CD4-positive, alpha-beta T cell treated with Interferon gamma for 1 hour (primary cell): ENCODE data around the gene PML.

Experiments
- DNase-seq: peaks from one replicate; pipeline ENCODE4 v3.0.0-alpha.2; 2020

PML gene

DNA sequence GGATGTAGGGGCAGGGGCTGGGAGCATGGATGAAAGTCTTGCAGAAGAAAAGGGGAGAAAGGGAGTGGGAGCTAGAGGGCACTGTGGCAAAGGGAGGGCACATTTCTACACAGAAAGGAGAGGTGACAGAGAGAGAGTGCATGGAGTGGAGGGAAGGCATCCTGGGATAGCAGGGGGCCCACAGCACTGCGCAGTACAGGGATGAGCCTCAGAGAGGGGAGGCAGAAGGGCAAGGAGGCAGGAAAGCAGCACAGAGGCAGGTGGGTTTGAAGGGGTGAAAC lies 7.8 kb upstream of the PML start:
- DNase-seq: no peak

DNA sequence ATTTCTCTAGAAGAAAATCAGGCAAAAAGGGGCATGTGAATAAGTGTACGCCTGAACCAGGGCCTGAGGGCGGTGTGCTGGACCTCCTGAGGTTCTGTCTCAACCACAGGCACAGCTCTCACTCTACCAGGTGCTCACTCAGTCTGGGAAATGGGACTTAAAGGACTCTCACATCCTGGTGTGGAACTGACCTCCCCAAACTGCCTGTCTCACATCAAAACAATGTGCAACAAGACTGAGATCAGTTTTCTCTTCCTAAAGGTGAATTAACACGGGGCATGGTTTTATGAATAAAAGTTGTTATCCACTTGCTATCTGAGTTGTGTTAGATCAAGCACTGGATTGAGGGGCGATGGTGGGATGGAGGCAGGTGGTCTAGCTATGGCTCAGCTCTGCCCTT lies 7.3 kb upstream of the PML start:
- no peak for DNase-seq

DNA sequence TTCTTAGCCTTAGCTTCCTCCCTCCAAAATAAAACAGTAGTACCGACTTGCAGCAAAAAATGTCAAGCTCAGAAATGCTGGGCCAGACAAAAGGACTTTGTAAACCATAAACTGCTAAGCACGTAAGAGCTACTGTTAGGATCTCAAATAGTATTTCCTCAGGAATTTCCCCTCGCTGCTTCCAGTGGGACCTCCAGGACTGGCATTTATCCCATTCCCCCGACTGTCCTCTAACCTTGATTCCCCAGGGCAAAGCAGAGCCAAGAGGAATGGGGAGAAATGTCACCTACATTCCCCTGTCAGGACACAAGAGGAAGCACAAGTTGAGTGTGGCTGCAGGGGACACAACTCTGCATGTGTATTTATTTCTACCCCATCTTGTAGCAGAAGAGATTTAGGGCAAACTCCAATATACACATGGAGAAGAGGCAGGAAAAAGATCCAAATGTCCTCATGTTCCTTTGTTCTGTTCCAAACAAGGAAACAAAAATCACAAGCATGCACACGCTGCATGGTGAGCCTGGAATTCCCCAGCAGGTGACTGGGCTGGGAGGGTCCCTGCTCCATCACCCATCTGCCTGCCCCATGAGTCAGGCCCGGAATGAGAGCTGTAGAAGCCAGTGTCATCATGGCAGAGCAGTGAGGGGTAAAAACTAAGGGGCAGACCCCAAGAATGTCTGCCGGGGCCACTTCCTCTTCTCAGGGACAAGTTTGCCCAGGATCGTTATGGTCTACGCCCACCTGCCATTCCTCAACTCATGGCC lies 6.7 kb upstream of the PML start:
- DNase-seq: no peak

DNA sequence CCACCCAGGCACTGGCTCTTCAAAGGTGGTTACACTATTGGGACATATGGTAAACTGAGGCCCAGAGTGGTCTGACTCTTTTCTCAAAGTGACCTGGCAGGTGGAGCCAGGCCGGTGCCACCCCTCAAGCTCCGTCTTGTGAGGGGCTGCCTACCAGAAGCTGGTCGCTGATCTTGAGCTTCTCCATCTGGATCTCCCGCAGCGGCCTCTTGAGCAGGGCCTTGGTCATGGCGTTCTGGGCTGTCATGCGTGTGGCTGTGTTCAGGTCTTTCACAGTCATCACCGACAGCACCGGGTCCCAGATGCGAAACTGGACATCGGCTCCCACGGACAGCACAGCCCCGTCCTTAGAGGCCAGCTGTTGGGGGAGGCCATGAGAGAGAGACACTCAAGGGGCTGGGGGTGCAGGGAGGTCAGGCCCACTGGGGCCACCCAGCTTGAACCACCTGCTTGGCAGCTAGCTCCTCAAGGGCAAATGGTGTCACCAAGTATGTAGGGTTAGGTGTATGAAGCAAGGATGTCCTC lies 6.0 kb upstream of the PML start:
- no peak for DNase-seq

DNA sequence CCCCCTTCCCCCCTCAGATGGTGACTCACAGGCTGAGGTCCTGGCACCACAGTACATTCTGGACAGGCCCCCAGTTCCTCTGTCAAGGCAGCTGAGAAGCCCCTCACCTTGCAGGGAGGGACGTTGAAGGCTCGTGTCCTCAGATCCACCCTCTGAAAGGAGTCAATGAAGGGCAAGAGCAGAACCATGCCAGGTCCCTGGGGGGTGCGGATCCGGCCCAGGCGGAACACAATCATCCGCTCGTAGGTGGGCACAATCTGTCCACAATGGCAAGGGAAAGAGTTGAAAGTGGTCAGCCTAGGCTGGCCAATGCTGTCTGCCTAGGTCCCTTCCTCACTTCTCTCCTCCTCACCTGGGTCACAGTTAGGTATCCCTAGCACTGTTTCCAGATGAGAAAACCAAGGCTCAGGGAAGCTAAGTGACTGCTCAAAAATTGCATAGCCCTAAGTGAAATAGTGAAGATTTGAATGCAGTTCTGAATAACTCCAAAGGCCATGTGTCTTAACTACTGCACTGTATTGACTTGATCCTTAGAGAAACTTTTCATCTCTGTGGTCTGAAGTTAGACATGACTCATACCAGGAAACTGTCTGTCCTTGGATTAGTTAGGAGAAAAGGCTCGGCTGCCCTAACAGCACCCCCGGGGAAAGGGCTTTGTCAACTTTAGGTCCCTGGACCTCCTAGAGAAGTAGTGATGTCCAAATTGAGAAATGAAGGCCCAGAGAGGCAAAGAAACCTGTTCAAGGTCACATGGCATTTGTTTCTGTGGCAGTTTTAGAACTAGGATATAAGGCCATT lies 5.3 kb upstream of the PML start:
- DNase-seq: no peak

DNA sequence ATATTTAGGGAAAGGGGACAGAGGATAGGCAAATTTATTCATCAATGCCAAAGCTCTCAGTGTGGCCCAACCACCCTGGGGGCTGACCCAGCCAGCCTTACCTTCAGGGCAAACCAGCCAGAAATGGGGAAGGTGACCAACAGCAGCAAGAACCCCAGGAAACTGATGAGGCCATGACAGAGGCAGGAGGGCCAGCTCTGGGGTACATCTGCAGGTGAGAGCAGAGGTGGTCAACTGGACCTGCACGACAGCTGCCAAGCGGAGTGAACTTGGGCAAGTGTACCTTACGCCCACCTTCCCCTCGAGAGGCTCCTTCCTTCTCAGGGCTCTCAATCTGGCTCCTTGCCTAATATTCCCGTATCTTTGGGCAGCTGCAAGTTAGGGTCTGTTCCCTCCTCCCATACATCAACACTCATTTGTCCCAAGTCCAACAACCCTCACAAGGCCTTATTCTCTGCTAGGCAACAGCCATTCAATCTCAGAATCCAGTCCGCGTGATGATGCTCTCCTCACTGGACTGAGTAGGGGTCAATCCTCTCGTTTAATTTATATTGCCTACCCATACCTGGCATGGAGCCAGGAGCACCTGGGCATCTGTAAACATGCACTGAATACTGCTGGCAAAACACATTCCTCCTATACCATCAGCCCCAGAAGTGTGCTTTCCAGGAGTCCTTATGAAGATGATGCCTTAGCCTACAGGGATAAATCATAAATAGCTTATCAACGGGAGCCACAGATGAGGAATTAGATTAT lies 4.1 kb upstream of the PML start:
- no peak for DNase-seq

DNA sequence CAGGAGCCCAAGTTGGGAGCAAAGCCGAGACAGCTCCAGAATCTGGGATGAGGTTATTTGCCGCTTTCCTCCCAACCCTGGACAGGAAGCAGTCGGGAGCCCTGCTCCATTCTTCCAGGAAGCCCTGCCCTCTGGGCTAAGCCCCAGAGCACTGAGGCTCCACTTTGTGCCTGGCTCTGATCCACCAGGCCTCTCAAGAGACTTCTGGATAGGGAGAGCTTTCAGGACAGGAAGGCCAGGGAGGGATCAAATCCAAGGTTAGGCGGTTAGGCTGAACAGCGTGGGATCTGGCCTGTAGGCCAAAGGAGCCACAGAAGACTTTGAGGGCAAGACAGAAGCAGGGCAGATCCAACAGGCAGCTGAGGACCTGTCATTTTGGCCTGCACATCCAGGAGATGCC lies 3.3 kb upstream of the PML start:
- DNase-seq: no peak

DNA sequence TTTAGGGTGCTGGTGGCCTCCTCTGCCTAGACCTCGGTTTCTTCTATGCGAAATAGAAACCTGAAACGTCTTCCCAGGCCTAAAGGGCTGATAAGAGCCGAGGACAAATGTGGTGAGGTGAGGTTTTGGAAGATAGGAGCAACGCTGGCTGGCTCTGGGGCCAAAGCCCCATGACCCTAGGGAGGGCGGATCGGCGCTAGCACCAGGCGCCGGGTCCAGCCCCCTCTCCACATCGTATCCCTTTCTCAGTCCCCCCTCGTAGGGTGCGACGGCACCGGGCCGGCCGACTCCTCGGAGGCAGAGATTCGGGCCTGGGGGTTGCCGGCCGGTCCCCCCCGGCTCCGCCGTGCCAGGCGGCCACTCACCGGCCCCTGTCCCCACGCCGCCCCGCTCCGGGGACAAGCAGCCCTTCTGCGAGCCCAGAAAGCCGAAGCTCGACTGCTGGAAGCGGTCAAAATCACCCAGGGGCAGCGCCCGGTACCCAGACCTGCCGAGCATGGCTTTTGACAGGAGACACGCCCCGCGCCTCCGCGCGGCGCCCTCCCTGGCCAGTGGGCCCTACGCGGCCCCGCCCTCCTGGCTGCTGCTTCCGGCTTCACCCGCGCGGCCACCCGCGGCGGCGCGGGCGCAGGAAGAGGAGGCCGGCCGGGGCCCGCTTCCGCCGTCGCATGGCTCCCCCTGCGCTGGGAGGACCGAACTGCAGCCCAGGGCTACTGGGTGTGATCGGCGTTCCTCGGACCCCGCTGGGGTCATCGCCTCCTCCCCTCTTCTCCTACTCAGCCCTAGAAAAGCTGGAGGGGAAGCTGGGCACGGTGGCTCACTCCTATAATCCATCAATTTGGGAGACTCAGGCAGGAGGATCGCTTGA lies 2.6 kb upstream of the PML start, which contains the start of gene STOML1:
Gene STOML1 (minus strand): TSS at position 570 of the 868 bp plus-strand sequence. CDS start 72 bp downstream, at position 498.
- peak; percentile 92 for DNase-seq

DNA sequence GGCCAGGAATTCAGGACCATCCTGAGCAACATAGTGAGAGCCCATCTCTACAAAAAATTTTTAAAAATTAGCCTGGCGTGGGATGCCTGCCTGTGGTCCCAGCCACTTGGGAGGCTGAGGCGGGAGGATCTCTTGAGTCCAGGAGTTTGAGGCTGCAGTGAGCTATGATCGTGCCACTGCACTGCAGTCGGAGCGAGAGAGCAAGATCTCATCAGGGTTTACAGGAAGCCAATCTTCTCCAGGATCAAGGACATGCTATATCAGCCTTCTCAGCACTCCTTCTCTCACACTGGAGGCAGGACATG lies 2.0 kb upstream of the PML start:
- DNase-seq: no peak

DNA sequence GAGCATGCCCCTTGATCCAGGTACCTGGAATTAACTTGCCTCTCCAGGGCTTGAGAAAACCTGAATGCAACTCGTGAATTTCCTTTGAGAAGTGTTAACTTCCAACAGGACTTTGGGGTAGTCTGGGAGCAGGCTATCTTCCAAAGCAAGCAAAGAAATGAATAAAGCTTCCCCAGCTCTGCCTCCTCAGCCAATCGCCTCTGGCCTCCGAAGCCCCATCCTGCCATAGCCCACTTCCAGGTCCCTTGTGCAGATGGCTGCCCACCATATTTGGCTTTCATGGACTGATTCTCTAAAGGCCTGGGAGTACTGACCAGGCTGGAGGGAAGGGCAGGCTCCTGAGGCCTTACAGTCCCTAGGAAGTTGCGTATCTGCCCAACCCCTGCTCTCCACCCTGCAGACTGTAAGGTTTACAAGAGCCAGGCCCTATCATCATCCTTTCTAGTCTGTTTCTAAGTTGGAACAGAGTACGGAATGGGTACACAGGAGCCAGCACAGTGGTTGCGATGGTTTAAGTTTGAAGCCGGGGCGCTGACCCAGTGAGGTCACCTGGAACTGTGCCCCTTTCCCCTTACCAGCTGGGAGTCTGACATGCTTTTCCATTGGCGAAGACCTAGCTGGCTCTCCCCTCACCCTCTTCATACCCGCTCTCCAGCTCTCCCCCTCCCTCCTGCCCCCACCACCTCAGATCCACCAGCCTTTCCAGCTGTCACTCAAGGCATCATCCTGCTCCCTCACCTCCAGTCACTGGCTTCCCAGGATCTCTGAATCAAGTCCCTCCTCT lies 1.1 kb upstream of the PML start:
- DNase-seq: no peak

DNA sequence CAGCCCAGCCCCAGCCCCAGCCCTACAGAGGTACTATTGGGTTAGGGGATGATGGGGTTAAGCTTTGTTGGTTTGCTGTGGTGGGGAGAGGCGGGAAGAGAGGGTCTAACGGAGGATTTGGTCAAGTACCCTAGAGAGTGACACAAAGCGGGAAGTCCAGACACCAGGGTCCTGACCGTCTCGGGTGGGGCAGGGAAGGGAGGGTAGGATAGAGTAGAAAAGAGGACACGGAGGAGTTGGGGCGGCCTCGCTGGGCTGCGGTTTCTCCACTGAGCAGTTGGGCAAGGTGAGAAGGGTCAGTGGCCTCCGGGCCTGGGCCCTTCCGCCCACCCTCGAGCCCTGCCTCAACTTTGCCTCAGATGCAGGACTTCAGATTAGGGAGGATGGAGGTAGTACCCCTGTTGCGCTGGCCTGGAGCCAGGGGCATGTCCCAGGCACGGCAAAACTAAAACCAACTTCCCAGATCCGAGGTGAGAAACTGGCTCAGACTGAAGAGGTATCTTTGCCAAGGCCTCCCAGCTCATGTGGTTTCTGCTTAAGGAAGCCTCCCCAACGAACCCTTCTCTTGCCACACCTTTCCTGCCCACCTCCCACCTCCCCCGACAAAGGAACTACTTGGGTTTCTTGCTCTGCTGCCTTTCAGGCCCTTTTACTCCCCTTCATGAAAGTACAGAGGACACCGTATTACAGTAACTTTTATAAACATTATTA lies 551 bp downstream of the PML start:
- no peak for DNase-seq

DNA sequence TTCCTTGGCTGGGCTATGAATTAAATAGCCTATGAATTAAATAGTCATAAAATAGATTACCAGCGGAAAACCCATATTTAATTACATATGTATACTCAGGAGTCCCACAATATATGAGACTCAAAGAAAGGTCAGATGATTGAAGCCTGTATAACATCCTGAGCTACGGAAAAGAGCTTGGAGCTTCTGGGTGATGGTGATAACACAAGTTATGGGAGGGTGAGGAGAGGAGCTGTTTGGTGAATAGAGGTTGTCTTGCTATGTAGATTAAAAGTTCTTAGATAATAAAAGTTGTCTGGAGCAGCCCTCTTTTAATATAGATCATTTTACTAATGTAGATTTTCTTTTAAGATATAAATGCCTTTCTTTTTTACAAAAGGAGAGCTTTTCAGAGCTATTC lies 1.8 kb downstream of the PML start:
- DNase-seq: no peak

DNA sequence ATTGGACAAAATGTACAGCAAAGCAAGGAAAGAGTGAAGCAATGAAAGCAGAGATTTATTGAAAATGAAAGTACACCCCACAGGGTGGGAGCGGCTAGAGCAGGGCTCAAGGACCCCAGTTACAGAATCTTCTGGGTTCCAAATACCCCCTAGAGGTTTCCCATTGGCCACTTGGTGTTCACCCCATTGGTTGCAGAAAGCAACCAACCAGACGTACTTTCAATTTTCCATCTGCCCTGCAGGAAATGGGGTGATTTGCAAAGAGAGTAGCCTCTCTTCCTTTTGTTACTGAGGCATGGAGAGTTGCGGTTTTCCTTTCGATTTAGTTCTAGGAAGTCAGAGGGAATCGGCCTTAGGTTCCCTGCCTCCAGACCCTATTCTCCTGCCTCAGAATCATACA lies 2.4 kb downstream of the PML start:
- DNase-seq: peak; percentile 22

DNA sequence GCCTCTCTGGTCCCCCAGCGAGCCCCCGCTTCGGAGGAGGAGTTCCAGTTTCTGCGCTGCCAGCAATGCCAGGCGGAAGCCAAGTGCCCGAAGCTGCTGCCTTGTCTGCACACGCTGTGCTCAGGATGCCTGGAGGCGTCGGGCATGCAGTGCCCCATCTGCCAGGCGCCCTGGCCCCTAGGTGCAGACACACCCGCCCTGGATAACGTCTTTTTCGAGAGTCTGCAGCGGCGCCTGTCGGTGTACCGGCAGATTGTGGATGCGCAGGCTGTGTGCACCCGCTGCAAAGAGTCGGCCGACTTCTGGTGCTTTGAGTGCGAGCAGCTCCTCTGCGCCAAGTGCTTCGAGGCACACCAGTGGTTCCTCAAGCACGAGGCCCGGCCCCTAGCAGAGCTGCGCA lies 3.5 kb downstream of the PML start:
- no peak for DNase-seq

DNA sequence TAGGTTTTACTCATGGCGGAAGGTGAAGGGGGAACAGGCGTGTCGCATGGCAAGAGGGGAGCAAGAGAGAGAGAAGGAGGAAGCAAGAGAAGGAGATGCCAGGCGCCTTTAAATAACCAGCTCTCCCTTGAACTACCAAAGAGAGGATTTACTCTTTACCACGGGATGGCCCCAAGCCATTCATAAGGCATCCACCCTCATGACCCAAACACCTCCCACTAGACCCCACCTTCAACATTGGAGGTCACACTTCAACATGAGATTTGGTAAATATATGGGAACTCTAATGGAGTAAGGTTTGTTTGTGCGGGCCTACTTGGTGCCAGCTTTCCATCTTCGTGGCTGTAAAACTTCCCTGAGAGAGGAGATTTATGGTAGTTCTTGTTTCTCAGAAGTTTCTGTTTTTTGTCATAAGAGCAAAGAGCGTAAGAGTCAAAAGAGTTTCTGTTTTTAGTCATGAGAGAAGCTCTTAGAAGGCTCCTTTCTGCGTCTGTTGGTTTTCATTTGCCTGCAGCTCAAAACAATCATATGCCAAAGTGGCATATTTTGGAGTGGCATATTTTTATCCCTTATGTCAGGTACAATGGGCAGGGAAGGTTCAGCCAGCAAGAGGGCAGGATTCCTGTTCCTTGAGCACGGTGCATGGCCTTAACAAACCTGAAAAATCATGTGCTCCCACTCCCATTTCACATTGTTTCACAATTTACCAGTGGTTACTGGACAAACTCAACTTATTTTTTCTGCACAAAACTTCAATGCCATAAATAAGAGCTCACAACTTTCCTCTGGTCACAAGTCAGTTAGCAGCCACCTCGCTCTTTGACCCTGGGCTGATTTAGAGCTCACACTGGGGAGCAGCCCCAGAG lies 12.5 kb downstream of the PML start:
- DNase-seq: no peak

DNA sequence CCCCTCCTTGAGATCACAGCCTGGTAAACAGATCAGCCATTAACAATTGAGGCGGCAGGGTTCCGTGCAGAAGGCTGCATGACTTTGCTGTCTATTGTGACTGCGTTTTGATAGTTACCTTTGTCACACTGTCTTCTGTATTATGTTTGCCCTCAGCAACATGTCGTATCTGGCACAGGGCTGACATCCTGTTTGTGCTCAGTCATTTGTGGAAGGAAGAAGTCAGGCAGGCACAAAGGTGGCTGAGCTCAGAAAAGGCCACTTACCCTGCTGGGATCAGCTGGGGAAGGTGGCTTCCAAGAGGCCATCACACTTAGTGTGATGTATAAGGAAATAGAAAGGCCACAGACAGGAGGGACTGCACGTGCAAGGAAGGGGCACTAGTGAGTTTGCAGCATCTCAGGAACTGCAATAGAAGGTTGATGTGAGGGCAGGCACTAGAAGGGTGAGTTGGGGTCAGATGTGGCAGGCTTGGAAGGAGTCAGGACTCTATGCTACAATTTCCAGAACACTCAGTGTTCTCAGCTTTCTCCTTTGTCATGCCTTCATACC lies 13.4 kb downstream of the PML start:
- no peak for DNase-seq

DNA sequence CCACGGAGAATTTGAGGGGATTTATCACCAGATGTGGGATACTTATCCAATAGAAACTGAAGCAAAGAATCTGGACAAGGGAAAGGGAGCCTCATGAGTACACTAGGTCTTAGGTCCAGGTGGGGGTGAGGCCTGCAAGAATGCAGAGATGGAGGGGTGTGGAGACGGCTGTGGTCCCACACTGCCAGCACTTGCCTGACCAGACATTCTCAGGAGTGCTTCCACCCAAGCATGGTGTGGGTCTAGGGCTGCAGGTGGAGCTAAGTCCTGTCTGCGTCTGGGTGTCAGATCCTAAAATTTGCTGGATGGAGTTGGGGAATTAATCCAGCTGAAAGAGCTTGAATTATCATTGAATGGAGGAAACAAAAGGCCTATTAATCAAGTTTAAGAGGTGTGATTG lies 14.4 kb downstream of the PML start:
- DNase-seq: no peak

DNA sequence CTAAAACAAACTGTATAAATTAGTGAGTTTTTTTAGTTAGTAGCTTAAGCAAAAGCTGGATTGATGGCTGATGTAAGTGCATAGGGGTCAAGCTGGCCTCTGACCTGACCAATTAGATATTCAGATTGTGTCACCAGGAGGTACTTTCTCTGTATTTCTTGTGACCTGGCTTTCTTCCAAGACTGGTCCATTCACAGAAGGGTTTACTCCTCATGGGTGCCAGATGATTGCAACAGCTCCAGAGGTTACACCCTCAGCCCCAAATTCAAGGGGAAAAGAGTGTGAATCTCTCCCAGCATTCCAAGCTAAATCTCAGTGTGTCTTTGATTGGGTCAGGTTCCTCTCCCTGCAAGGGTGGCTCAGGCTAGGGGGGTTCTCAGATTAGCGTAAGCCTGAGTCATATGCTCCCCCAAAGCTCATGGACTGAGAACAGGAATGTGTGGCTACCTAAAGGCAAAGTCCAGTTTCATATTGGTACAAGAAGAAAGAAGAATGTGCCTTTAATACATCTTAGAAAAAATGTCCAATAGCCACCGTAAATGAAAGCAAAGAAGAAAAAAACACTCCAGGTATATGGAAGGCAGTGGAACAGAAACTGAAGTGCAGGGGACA lies 16.5 kb downstream of the PML start:
- no peak for DNase-seq

DNA sequence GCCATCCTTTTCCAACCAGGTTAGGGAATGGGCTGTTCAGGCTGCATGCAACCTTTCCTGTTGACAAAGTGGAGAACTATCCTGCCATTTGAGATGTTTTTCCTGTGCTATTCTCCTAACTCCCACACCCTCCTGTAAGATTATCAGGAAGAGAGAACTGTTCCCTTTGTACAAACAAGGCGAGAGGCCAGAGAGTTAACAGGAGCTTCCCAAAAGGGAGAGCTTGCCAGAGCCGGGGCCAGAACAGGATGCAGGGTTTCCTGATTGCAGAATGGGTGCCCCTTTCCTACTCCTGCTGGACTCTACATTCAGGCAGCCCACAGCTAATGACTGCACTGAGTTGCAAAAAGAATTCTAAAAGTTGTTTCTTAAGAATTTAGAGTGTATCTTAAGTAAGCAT lies 17.1 kb downstream of the PML start:
- no peak for DNase-seq
